NCI-H82 treated with DMSO at 0.1 percent for 48 hours (cell line): ENCODE measurements around the gene TRIM2.
A peak's percentile ranks its signal among the peaks of the same experiment; 100 is the strongest.

Experiments used
- DNase-seq: peaks from one replicate; lab custom pipeline; 2025; ENCODE audit not compliant: unreplicated experiment; lab: John Stamatoyannopoulos, UW

The TRIM2 gene

DNA sequence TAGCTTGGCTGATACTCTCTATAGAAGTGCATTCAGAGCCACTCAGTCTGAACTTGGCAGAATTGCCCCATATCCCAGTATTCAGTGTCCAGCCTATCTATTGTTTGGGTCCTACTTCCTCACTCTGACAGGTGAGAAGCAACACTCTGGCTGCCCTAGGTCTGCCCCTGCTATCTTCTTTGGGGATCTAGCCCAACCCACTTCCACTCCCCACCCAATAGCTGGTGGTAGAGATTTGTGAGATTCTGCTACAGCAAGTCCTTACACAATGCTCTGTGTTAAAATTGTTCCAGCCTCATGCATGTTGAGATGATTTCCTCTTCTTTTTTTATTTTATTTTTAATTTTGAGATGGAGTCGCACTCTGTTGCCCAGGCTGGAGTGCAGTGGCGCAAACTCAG, 67.6 kb downstream of the TRIM2 start:
- no peak for DNase-seq

DNA sequence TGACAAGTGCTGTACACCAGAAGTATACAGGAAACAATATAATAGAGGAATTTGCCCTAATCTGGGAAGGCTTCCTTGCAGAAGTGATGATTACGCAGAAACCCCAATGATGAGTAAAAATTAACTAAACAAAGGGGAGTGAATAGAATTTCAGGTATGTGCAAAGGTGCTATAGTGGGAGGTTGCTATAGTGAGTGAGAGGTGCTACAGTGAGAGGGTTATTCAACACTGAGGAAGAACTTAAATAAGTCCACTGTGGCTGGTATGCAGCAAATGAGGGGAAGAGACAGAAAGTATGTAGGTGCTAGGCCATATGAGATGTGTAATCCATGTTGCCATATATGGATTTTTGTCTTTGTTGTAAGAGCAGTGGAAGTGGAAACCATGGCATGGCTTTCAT, 69.5 kb downstream of the TRIM2 start:
- DNase-seq: no peak

GRCh38 chr4:153274967-153275366, 70.7 kb downstream of the TRIM2 start:
- no peak for DNase-seq

- DNase-seq: no peak
Observed at GRCh38 chr4:153275380-153276276, 71.4 kb downstream of the TRIM2 start.

GRCh38 chr4:153276971-153277370, 72.7 kb downstream of the TRIM2 start:
- DNase-seq: no peak

- DNase-seq: no peak
Observed at GRCh38 chr4:153281476-153281875, 77.2 kb downstream of the TRIM2 start.

DNA sequence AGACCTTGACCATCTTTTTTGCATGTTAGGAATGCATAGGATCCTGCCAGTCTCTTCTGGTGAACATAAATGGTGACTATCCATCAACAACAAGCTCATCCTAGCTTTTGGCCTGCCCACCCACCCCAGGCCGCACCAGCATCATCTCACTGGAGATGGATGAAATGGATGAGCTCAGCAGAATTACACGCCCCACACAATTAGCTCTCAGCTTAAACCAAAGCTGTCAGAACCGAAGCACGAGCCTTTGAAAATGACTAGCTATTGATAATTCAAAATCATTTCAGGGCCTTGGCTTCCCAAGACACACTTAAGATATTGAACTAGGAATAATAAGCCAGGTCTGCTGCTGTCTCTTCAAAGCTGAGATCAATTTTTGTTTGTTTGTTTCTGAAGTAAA, 77.8 kb downstream of the TRIM2 start:
- DNase-seq: no peak

DNA sequence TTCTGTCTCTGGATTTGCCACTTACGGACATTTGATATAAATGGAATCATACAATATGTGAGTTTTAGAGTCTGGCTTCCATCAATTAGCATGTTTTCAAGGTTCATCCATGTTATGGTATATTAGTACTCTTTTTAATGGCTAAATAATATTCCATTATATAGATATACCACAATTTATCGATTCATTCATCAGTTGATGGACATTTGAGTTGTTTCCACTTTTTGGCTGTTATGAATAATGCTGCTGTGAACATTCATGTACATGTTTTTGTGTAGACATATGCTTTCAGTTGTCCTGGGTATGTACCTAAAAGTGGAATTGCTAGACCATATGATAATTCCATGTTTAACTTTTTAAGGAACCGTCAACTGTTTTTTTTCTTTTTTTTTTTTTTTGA, 79.0 kb downstream of the TRIM2 start:
- no peak for DNase-seq

DNA sequence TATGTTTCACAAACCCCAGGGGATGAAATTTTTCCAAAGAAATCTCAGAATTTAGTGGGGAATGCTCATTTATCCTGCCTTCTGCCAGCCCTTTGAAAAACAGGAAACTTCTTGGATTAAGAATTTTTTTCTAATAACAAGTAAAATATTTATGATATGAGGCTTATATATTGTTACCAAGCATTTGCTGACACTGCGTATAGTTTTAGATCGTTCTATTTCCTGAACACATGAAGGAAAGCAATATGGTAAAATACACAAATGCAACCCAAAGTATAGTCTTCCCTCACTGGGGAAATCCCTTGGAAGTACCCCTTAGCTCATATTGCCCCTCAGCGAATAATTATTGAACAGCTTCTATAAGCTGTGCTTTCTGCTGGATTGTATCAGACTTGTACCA, 85.9 kb downstream of the TRIM2 start:
- no peak for DNase-seq

DNA sequence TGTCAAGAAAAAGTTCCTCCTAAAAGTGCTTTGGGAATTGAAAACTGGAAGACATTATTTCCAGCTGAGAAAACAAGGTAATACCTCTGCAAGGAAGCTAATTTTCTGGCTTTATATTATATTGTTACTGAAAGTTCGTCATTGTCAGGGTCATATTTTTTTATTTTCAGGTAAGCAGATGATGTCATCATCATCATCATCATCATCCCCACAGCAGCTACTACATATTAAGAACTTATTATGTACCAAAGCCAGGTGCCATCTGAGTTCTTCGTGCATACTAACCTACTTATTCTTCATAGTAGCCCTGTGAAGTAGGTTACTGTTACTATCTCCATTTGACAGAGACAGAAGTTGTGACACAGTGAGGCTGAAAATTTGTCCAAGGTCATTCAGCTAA, 87.3 kb downstream of the TRIM2 start:
- DNase-seq: no peak

- DNase-seq: no peak
Observed at GRCh38 chr4:153292897-153293741, 88.9 kb downstream of the TRIM2 start.

DNA sequence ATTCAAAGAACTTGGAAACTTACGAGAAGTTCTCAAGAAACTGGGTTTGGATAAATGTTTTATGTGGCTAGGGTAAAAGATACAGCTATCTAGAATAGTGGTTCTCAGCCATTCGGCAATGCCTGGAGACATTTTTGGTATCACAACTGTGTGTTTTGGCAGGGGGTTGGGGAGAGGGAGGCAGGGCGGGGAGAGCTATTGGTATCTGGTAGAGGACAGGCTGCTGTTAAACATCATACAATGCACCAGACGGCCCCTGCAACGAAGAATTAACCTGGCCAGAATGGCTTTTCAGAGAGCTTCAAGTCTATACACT, 89.5 kb downstream of the TRIM2 start:
- DNase-seq: no peak

DNA sequence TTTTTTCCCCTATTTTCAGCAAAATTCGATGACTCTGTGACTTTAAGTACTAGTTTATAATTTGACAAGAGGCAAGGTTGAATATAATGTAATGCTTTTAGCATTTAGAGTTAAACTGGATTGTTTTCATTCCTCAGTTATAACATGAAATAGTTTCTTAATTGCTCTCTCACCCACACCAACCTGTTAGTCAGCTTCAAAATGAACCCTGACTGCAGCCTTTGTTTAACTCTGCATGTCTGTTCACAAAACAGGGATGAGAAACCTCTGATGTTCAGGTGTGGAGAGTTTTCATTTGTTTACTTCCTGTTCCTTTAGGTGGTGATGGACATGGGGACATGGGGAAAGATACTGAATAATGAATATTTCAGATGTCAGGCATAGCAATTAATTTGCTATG, 90.4 kb downstream of the TRIM2 start:
- DNase-seq: no peak

DNA sequence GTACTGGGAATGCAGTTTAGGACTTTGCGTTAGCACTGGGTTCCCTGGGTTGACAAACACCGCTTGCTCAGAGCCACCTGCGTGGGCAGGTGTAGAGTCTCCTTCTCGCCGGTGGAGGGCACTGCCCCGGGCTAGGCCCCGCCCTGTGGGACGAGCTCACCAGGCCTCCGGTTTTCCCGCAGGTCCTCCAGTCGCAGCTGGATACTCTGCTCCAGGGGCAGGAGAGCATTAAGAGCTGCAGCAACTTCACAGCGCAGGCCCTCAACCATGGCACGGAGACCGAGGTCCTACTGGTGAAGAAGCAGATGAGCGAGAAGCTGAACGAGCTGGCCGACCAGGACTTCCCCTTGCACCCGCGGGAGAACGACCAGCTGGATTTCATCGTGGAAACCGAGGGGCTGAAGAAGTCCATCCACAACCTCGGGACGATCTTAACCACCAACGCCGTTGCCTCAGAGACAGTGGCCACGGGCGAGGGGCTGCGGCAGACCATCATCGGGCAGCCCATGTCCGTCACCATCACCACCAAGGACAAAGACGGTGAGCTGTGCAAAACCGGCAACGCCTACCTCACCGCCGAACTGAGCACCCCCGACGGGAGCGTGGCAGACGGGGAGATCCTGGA, 91.0 kb downstream of the TRIM2 start:
- no peak for DNase-seq

DNA sequence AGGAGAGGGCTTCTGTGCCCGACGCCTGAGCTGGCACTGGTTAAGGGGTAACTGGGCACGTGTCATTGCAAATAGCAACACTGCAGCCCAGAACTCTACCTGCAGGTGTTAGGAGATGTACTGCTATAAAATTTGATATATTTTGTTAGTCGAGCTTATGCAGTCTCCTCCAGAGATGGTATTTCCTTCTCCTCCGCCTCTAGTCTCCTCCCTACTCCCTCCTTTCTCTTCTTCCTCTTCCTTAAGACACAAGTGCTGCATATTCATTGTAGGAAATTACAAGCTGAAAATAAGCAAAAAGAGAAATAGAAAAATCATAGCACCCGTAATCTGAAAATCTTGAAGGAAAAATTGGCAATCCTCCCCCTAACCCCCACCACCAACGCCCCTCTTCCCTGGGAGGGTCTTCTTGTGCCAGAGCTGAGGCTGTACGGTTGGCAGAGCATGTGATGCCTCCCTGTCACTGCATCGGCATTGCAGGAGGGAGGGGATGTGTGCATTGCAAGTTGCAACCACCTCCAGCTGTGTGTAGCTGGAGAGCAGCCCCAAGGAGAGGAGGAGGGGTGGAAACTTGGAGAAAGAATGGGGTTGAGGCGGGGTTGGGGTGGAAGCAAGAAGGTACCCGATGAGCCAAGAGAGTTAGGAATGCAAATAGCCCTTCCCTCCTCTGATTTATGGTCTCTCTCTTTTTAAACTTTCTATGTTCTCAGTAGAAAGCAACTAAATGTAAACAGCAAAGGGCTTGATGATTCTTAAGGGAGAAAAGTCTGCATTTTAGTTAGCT, 92.0 kb downstream of the TRIM2 start:
- DNase-seq: no peak

GRCh38 chr4:153297116-153297515, 92.9 kb downstream of the TRIM2 start:
- no peak for DNase-seq

GRCh38 chr4:153310793-153311192, 106.5 kb downstream of the TRIM2 start:
- no peak for DNase-seq

DNA sequence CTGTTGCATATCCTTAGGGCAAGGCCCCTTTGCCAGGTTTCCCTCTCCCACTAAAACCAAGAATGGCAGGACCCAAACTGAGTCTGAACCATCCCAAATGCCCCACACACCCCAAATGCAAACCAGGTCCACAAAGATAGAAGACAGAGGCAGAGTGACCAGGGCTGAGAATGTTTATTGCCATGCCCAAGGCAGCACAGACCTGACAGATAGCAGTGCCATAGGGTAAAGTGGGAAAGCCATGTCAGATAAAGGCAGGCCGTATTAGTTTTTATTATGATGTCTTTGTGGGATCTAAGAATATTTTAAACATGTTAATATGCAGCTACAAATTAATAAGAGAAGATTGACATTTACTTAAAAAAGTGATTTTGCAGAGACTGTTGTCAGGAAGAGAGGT, 110.7 kb downstream of the TRIM2 start:
- DNase-seq: no peak

- peak; percentile 18 for DNase-seq
Observed at GRCh38 chr4:153318696-153319320, 114.6 kb downstream of the TRIM2 start.

GRCh38 chr4:153322791-153323190, 118.5 kb downstream of the TRIM2 start:
- DNase-seq: no peak

DNA sequence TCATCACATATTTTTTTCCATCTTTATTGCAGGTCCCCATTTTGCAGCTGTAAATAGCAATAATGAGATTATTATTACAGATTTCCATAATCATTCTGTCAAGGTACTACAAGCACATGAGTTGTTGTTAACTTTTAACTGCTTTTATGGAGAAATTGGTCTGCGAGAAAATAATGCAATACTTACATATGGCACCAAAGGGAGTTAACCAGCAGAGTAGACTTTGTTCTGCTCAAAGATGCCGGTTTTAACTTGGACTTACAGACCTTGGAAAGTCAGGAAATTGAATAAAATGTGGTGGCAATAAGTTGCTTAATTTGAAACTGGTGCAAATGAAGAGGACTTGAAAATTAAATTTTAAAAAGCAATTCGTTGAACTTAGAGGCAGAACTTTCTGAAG, 119.8 kb downstream of the TRIM2 start:
- DNase-seq: no peak
